Progenitor cell of endocrine pancreas (in vitro differentiated cells): Measurements from ENCODE around the gene MACF1. TPM values are rescaled to one million over a fixed set of nuclear protein-coding genes. Genes with fewer than 3 reads are reported as not detected.

Source experiments
- DNase-seq: peaks from one replicate; pipeline ENCODE4 v3.0.0; 2021; ENCODE audit warnings: low spot score; ENCODE audit not compliant: unreplicated experiment
- H3K27ac Mint-ChIP-seq: 2 replicates; pipeline ENCODE4 v1.8.0; 2021; ENCODE audit warnings: mild to moderate bottlenecking, moderate library complexity, mixed read lengths
- H3K27me3 Mint-ChIP-seq: 2 replicates; pipeline ENCODE4 v1.8.0; 2021; ENCODE audit warnings: mixed read lengths
- H3K36me3 Mint-ChIP-seq: 2 replicates; pipeline ENCODE4 v1.8.0; 2022; ENCODE audit warnings: mixed read lengths; ENCODE audit not compliant: insufficient read depth
- H3K4me1 Mint-ChIP-seq: 2 replicates; pipeline ENCODE4 v1.8.0; 2021; ENCODE audit warnings: low read depth, mixed read lengths
- H3K4me3 Mint-ChIP-seq: 2 replicates; pipeline ENCODE4 v1.8.0; 2021; ENCODE audit warnings: low read depth, mild to moderate bottlenecking, moderate library complexity, mixed read lengths
- H3K9me3 Mint-ChIP-seq: 2 replicates; pipeline ENCODE4 v1.8.0; 2021; ENCODE audit warnings: low read depth, mixed read lengths
- total RNA-seq: library from RNA; stranded (reverse); gene quantifications from 2 replicates; pipeline ENCODE4 v1.2.1, GENCODE V29; 2021
- TF ChIP-seq, protein P1 (sequence below): fragments of 200-600 bp; sonication (generic); IDR thresholded peaks from one replicate; pipeline ENCODE4 v1.5.0; 2021; ENCODE audit warnings: antibody characterized with exemption, mild to moderate bottlenecking; ENCODE audit not compliant: unreplicated experiment

MACF1 gene
- total RNA-seq, 1 donor from 2014 or later: 241 TPM

DNA sequence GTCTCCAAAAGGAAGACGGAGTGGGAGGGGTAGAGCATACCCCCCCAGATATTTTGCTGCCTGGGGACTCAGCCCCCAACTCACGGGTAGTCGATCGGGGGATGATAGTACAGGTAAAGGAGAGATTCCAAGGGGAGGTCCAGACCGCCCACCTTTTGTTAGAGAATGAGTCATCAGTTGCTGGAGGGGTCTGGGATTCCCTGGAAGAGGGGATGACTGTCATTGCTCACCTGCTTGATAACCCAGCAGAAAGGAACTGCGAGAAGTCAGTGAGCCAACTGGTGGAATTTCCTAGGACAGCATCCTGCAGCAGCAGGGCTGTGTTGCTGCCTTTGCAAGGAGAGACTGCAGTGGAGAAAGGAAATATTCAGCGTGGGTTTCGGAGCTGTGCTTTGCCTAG lies 64.4 kb downstream of the MACF1 start:
- Mint-ChIP-seq H3K36me3 (no peaks in the 10 kb centered on the region), H3K4me1 (peaks cover 39% of the 10 kb centered on the region), H3K9me3 (no peaks in the 10 kb centered on the region), H3K27me3 (no peaks in the 10 kb centered on the region), H3K4me3 (peak overlapping the region; percentile 46), H3K27ac (peak overlapping the region; percentile 86)
- TF ChIP-seq, protein P1, sequence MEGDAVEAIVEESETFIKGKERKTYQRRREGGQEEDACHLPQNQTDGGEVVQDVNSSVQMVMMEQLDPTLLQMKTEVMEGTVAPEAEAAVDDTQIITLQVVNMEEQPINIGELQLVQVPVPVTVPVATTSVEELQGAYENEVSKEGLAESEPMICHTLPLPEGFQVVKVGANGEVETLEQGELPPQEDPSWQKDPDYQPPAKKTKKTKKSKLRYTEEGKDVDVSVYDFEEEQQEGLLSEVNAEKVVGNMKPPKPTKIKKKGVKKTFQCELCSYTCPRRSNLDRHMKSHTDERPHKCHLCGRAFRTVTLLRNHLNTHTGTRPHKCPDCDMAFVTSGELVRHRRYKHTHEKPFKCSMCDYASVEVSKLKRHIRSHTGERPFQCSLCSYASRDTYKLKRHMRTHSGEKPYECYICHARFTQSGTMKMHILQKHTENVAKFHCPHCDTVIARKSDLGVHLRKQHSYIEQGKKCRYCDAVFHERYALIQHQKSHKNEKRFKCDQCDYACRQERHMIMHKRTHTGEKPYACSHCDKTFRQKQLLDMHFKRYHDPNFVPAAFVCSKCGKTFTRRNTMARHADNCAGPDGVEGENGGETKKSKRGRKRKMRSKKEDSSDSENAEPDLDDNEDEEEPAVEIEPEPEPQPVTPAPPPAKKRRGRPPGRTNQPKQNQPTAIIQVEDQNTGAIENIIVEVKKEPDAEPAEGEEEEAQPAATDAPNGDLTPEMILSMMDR: no peak
- DNase-seq: no peak

DNA sequence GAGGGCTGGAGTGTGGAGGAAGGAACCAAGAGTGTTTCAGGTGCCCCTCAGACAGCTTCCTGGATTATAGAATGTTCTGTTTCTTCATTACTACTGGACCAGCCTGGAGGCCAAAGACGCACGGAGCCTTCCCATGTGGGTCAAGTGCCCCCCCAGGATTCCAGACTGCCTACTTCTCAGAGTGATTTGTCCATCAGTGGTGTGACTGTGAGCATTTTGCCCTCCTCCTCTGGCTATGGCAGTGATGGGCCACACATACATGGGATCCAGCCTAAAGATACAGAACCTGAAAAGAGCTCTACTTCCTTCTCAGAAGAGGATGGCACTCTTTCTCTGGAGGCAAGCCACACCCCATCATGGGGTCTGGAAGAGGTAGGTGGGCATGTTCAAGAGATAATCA lies 64.9 kb downstream of the MACF1 start:
- TF ChIP-seq, protein P1: no peak
- Mint-ChIP-seq H3K9me3 (no peaks in the 10 kb centered on the region), H3K4me1 (peaks cover 39% of the 10 kb centered on the region), H3K27me3 (no peaks in the 10 kb centered on the region), H3K4me3 (no peak overlapping the region), H3K36me3 (no peaks in the 10 kb centered on the region), H3K27ac (no peak overlapping the region)
- no peak for DNase-seq

DNA sequence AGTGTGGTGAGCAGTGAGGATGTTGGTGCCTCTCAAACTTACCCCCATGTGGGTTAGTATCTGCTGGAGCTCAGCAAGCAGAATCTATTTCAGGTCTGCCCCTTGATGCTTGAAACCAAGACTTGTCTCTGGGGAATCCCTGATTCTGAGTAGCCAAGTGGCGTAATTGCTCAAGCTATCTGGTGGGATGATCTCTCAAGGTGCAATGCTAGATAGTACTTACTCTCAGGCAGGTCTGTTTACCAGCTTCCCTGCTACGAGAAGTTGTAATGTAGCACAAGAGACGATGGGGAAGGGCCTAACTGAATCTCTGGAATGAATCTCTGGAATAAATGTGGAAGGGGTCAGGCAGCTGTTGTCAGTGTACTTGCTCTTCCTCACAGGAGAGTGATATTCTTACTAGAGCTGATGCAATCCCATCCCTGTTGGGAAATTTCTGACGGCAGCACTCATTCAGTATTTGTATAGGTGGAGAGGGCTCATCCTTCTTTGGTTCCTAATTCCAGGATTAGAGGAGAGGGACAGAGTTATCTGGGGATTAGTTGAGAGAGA lies 65.4 kb downstream of the MACF1 start:
- DNase-seq: no peak
- TF ChIP-seq, protein P1: no peak
- H3K4me1 Mint-ChIP-seq: peaks cover 39% of the 10 kb centered on the region
- no peak overlapping the region for H3K4me3 Mint-ChIP-seq
- H3K27me3 Mint-ChIP-seq: no peaks in the 10 kb centered on the region
- H3K9me3 Mint-ChIP-seq: no peaks in the 10 kb centered on the region
- H3K27ac Mint-ChIP-seq: peak overlapping the region; percentile 37
- H3K36me3 Mint-ChIP-seq: no peaks in the 10 kb centered on the region

DNA sequence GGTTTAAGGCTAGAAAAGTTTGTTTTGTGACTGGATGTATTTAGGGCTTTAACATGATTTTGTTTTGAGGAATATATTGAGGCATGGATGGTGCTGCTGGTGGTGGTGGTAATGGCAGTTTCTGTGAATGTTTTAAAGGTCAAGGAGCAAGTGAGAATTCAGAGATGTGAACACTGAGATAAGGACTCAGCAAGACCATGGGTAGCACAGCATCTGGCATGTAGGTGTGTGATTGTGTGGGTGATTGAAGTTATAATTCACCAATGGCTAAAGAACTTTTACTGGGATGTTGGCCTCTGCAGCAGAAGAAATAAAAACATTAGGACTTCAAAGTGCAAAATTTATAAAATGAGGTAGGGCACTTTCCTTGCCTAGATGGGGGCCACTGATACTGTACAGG lies 65.9 kb downstream of the MACF1 start:
- Mint-ChIP-seq H3K9me3 (no peaks in the 10 kb centered on the region), H3K27me3 (no peaks in the 10 kb centered on the region)

DNA sequence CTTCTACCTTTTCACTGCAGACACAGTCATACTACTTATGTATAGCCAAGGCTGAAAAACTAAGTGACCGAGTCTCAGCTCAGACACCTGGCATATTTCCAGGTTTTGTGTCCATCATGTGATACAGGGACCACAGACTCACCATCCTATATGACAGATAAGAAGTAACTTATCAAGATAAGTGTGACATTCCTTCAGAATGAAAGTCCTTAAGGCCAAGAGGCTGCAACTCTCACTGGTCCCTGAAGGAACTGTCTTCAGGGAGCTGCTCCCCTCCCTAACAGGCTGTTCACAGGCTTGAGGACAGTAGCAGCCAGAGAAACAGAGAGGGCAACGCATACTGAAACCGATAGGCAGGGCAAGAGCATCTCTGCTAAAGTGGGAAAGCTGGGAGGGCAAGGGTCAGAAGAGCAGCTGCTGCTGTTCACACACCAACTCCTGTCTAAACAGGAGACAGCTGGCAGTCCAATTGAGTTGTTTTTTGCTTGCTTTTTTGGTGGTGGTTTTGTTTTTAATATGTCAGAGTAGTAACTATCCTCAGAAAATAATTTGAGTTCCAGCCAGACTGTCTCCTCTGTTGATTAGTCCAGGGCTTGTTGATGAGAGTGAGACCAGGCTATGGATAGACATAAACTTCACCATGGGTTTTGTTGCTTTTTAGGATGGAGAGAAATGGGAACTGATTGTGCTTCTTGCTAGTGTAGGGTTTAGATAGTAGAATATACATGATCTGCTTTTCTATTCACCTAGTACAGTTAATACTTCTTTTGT lies 67.7 kb downstream of the MACF1 start:
- TF ChIP-seq, protein P1: no peak
- no peak for DNase-seq
- Mint-ChIP-seq H3K27me3 (no peaks in the 10 kb centered on the region), H3K36me3 (no peaks in the 10 kb centered on the region), H3K9me3 (no peaks in the 10 kb centered on the region), H3K4me3 (no peak overlapping the region), H3K4me1 (peaks cover 45% of the 10 kb centered on the region), H3K27ac (peak overlapping the region; percentile 87)

More for the DNA sequence above, 65.9 kb downstream of the MACF1 start:
- Mint-ChIP-seq H3K36me3 (no peaks in the 10 kb centered on the region), H3K4me3 (no peak overlapping the region), H3K27ac (peak overlapping the region; percentile 11), H3K4me1 (peaks cover 39% of the 10 kb centered on the region)
- TF ChIP-seq, protein P1: no peak
- no peak for DNase-seq
